GM23338 (cell line): ENCODE measurements around the gene EHD4. TPM values are rescaled to one million over a fixed set of nuclear protein-coding genes. Genes with fewer than 3 reads are reported as not detected.

Experiments used
- ATAC-seq: fragments of 200-7000 bp; cut with Tn5 transposase; 3 replicates; pipeline ENCODE4 v1.9.1; 2020
- DNase-seq: peaks from one replicate; pipeline ENCODE4 v3.0.0-alpha.2; 2015; ENCODE audit warnings: low spot score
- H2AFZ ChIP-seq: fragments of 200-600 bp; sonication (generic); 2 replicates; pipeline ENCODE4 v1.8.0; 2016; ENCODE audit warnings: antibody characterized with exemption, mild to moderate bottlenecking, moderate library complexity
- H3F3A ChIP-seq: fragments of 200-600 bp; sonication (generic); replicated peaks from 2 replicates; pipeline ENCODE4 v1.8.0; 2017; ENCODE audit warnings: antibody characterized with exemption, mixed run types, low read depth
- H3K27ac ChIP-seq: fragments of 200-600 bp; sonication (generic); 2 replicates; pipeline ENCODE4 v1.6.1; 2016; ENCODE audit warnings: low read depth
- H3K27me3 ChIP-seq: fragments of 200-600 bp; sonication (generic); 2 replicates; pipeline ENCODE4 v1.8.0; 2016; ENCODE audit warnings: mild to moderate bottlenecking, mixed run types, moderate library complexity; ENCODE audit not compliant: insufficient read depth
- H3K36me3 ChIP-seq: fragments of 200-600 bp; sonication (generic); 2 replicates; pipeline ENCODE4 v1.8.0; 2016; ENCODE audit warnings: mild to moderate bottlenecking; ENCODE audit not compliant: insufficient read depth
- H3K4me1 ChIP-seq: fragments of 200-600 bp; sonication (generic); 2 replicates; pipeline ENCODE4 v1.8.0; 2016; ENCODE audit warnings: mild to moderate bottlenecking, moderate library complexity; ENCODE audit not compliant: insufficient read depth
- H3K4me2 ChIP-seq: fragments of 200-600 bp; sonication (generic); 2 replicates; pipeline ENCODE4 v1.7.1; 2017; ENCODE audit warnings: mixed run types
- H3K4me3 ChIP-seq: fragments of 200-600 bp; sonication (generic); 2 replicates; pipeline ENCODE4 v1.6.1; 2016; ENCODE audit warnings: mixed run types
- H3K79me2 ChIP-seq: fragments of 200-600 bp; sonication (generic); replicated peaks from 2 replicates; pipeline ENCODE4 v1.8.0; 2017; ENCODE audit warnings: mild to moderate bottlenecking; ENCODE audit not compliant: insufficient read depth
- H3K9me2 ChIP-seq: fragments of 200-600 bp; sonication (generic); 2 replicates; pipeline ENCODE4 v1.8.0; 2017; ENCODE audit not compliant: insufficient read depth
- H4K20me1 ChIP-seq: fragments of 200-600 bp; sonication (generic); replicated peaks from 2 replicates; pipeline ENCODE4 v1.8.0; 2017; ENCODE audit warnings: mild to moderate bottlenecking; ENCODE audit not compliant: insufficient read depth
- H3K27ac Mint-ChIP-seq: 2 replicates; pipeline ENCODE4 v1.8.0; 2020; ENCODE audit warnings: inconsistent platforms, mild to moderate bottlenecking, moderate library complexity, mixed read lengths
- H3K27me3 Mint-ChIP-seq: 3 replicates; pipeline ENCODE4 v1.8.0; 2022; ENCODE audit warnings: low read depth, mild to moderate bottlenecking, moderate library complexity, mixed read lengths, inconsistent platforms; ENCODE audit not compliant: insufficient read depth, poor library complexity
- H3K36me3 Mint-ChIP-seq: 3 replicates; pipeline ENCODE4 v1.8.0; 2021; ENCODE audit warnings: low read depth, mild to moderate bottlenecking, inconsistent platforms, moderate library complexity, mixed read lengths
- H3K4me1 Mint-ChIP-seq: 3 replicates; pipeline ENCODE4 v1.8.0; 2020; ENCODE audit warnings: mild to moderate bottlenecking, inconsistent platforms, mixed read lengths
- H3K4me3 Mint-ChIP-seq: 3 replicates; pipeline ENCODE4 v1.8.0; 2021; ENCODE audit warnings: moderate library complexity, mild to moderate bottlenecking, inconsistent platforms, mixed read lengths
- H3K9me3 Mint-ChIP-seq: 3 replicates; pipeline ENCODE4 v1.8.0; 2020; ENCODE audit warnings: moderate library complexity, mild to moderate bottlenecking, inconsistent platforms, mixed read lengths
- EZH2 ChIP-seq: fragments of 200-600 bp; sonication (generic); IDR thresholded peaks from one replicate; pipeline ENCODE4 v1.8.0; 2017; ENCODE audit warnings: antibody characterized with exemption, mild to moderate bottlenecking, low read depth; ENCODE audit not compliant: unreplicated experiment
- NANOG ChIP-seq: IDR thresholded peaks from 2 replicates; pipeline ENCODE4 v1.6.1; 2016; ENCODE audit warnings: antibody characterized with exemption, borderline replicate concordance
- POLR2AphosphoS5 ChIP-seq: IDR thresholded peaks from 2 replicates; pipeline ENCODE4 v1.6.1; 2016; ENCODE audit warnings: antibody characterized with exemption, low read depth
- STAT1 ChIP-seq: IDR thresholded peaks from one replicate; pipeline ENCODE4 v1.6.1; 2016; ENCODE audit warnings: antibody characterized with exemption; ENCODE audit not compliant: unreplicated experiment
- polyA plus RNA-seq: library from polyadenylated mRNA; unstranded; fragments of >200 nt; fragmentation: Nextera tagmentation; extraction: Ambion mirVana; gene quantifications from 2 replicates; pipeline ENCODE4 v1.2.1, GENCODE V29; 2016
- total RNA-seq: library from RNA; depleted of rRNA; stranded (reverse); fragments of >200 nt; shearing (Covaris generic); gene quantifications from 2 replicates; pipeline ENCODE4 v1.2.3, GENCODE V29; 2014
- TF ChIP-seq, protein P1 (sequence below): fragments of 250-450 bp; sonication (Bioruptor Pico); IDR thresholded peaks from 2 replicates; pipeline ENCODE4 v1.5.0; 2020; ENCODE audit warnings: mild to moderate bottlenecking, moderate library complexity
- TF ChIP-seq, protein P2 (sequence below), 2 experiments: fragments of 200-600 bp in 1 of 2; sonication (generic) in 1 of 2; conservative IDR thresholded peaks; 2 replicates each; pipeline versions ENCODE4 v1.5.1 to v1.6.1; 2016 to 2017; ENCODE audit warnings: antibody characterized with exemption in 2 of 2, low read depth in 2 of 2, mild to moderate bottlenecking in 2 of 2, moderate library complexity in 1 of 2
- TF ChIP-seq, protein P3 (sequence below): IDR thresholded peaks from one replicate; pipeline ENCODE4 v1.6.1; 2018; ENCODE audit warnings: antibody characterized with exemption; ENCODE audit not compliant: unreplicated experiment

The EHD4 gene
- total and polyA plus RNA-seq, 2 experiments from 2014 or later: 13.0 to 31.0 TPM

DNA sequence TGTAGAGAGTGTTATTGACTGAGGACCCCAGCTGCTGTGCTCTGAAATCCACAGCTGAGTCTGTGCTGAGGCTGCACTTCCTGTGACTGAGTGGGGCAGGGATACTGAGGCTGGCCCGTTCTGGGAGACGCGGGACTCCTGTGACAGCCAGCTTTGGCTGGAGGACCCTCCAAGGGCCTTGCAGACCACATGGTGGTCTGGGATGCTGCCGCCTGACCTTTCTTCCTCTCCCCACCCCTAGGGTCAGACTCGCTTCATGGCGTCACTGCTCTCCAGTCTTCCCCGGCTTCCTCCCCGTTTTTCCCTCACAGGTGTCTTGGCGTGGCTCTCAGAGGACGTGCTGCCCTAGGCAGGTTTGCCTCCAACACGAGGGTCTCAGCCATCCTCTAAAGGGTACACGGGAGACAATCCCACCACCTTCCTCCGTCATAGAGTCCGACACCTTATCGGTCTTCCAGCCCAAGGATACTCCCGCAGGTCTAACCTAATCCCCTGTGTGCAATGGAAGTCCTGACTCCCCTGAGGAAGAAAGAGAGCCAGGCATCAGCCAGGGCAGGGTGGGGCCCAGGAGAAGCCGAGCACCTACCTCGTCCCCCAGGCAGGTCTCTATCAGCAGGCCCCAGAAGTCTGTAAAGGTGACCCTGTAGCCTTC, 19.9 kb upstream of the EHD4 start (continued):
- TF ChIP-seq, protein P1, sequence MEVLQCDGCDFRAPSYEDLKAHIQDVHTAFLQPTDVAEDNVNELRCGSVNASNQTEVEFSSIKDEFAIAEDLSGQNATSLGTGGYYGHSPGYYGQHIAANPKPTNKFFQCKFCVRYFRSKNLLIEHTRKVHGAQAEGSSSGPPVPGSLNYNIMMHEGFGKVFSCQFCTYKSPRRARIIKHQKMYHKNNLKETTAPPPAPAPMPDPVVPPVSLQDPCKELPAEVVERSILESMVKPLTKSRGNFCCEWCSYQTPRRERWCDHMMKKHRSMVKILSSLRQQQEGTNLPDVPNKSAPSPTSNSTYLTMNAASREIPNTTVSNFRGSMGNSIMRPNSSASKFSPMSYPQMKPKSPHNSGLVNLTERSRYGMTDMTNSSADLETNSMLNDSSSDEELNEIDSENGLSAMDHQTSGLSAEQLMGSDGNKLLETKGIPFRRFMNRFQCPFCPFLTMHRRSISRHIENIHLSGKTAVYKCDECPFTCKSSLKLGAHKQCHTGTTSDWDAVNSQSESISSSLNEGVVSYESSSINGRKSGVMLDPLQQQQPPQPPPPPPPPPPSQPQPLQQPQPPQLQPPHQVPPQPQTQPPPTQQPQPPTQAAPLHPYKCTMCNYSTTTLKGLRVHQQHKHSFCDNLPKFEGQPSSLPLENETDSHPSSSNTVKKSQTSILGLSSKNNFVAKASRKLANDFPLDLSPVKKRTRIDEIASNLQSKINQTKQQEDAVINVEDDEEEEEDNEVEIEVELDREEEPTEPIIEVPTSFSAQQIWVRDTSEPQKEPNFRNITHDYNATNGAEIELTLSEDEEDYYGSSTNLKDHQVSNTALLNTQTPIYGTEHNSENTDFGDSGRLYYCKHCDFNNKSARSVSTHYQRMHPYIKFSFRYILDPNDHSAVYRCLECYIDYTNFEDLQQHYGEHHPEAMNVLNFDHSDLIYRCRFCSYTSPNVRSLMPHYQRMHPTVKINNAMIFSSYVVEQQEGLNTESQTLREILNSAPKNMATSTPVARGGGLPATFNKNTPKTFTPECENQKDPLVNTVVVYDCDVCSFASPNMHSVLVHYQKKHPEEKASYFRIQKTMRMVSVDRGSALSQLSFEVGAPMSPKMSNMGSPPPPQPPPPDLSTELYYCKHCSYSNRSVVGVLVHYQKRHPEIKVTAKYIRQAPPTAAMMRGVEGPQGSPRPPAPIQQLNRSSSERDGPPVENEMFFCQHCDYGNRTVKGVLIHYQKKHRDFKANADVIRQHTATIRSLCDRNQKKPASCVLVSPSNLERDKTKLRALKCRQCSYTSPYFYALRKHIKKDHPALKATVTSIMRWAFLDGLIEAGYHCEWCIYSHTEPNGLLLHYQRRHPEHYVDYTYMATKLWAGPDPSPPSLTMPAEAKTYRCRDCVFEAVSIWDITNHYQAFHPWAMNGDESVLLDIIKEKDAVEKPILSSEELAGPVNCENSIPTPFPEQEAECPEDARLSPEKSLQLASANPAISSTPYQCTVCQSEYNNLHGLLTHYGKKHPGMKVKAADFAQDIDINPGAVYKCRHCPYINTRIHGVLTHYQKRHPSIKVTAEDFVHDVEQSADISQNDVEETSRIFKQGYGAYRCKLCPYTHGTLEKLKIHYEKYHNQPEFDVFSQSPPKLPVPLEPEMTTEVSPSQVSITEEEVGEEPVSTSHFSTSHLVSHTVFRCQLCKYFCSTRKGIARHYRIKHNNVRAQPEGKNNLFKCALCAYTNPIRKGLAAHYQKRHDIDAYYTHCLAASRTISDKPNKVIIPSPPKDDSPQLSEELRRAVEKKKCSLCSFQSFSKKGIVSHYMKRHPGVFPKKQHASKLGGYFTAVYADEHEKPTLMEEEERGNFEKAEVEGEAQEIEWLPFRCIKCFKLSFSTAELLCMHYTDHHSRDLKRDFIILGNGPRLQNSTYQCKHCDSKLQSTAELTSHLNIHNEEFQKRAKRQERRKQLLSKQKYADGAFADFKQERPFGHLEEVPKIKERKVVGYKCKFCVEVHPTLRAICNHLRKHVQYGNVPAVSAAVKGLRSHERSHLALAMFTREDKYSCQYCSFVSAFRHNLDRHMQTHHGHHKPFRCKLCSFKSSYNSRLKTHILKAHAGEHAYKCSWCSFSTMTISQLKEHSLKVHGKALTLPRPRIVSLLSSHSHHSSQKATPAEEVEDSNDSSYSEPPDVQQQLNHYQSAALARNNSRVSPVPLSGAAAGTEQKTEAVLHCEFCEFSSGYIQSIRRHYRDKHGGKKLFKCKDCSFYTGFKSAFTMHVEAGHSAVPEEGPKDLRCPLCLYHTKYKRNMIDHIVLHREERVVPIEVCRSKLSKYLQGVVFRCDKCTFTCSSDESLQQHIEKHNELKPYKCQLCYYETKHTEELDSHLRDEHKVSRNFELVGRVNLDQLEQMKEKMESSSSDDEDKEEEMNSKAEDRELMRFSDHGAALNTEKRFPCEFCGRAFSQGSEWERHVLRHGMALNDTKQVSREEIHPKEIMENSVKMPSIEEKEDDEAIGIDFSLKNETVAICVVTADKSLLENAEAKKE (CRISPR knock-in tag): no peak
- no peak for TF ChIP-seq POLR2AphosphoS5
- no peak for TF ChIP-seq EZH2

DNA sequence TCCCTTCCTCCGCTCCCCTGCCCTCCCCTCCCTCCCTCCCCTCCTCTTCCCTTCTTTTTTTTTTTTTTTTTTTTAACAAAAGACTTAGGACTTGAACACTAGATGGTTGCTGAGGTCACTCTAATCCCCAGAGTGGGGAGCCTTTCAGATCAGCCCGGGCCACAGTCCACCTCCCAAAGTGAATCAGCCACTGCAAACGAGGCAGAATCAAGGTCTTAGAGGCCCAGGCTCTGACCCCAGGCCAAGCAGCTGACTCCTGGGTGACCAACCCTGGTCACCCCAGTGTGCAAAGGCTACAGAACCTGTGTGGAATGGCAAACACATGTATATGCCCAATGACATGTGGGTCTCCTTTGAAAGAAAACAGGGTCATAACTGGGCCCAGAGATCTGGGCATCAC, 18.3 kb upstream of the EHD4 start:
- no peak overlapping the region for H3K27ac Mint-ChIP-seq
- Histone ChIP-seq H3K9me2 (no peaks in the 10 kb centered on the region), H4K20me1 (no peaks in the 10 kb centered on the region), H3K79me2 (no peaks in the 10 kb centered on the region), H3K4me1 (peaks cover 8% of the 10 kb centered on the region; the same call in 1 of the 2 replicates), H3K4me2 (no peak overlapping the region), H3K4me3 (no peak overlapping the region), H3F3A (no peaks in the 10 kb centered on the region), H3K27ac (no peak overlapping the region), H3K36me3 (no peaks in the 10 kb centered on the region), H3K27me3 (no peaks in the 10 kb centered on the region), H2AFZ (no peak overlapping the region)
- peaks cover 7% of the 10 kb centered on the region for H3K4me1 Mint-ChIP-seq
- no peaks in the 10 kb centered on the region for H3K36me3 Mint-ChIP-seq
- H3K4me3 Mint-ChIP-seq: no peak overlapping the region
- DNase-seq: no peak
- ATAC-seq: no peak
- H3K9me3 Mint-ChIP-seq: no peaks in the 10 kb centered on the region
- H3K27me3 Mint-ChIP-seq: peaks cover 7% of the 10 kb centered on the region
- TF ChIP-seq STAT1 (no peak), NANOG (no peak)
- TF ChIP-seq, protein P2, sequence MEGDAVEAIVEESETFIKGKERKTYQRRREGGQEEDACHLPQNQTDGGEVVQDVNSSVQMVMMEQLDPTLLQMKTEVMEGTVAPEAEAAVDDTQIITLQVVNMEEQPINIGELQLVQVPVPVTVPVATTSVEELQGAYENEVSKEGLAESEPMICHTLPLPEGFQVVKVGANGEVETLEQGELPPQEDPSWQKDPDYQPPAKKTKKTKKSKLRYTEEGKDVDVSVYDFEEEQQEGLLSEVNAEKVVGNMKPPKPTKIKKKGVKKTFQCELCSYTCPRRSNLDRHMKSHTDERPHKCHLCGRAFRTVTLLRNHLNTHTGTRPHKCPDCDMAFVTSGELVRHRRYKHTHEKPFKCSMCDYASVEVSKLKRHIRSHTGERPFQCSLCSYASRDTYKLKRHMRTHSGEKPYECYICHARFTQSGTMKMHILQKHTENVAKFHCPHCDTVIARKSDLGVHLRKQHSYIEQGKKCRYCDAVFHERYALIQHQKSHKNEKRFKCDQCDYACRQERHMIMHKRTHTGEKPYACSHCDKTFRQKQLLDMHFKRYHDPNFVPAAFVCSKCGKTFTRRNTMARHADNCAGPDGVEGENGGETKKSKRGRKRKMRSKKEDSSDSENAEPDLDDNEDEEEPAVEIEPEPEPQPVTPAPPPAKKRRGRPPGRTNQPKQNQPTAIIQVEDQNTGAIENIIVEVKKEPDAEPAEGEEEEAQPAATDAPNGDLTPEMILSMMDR (conservative IDR thresholded peaks at IDR 0.05; ENCODE audit: low read depth in 2 of 2): no peak
- TF ChIP-seq, protein P3, sequence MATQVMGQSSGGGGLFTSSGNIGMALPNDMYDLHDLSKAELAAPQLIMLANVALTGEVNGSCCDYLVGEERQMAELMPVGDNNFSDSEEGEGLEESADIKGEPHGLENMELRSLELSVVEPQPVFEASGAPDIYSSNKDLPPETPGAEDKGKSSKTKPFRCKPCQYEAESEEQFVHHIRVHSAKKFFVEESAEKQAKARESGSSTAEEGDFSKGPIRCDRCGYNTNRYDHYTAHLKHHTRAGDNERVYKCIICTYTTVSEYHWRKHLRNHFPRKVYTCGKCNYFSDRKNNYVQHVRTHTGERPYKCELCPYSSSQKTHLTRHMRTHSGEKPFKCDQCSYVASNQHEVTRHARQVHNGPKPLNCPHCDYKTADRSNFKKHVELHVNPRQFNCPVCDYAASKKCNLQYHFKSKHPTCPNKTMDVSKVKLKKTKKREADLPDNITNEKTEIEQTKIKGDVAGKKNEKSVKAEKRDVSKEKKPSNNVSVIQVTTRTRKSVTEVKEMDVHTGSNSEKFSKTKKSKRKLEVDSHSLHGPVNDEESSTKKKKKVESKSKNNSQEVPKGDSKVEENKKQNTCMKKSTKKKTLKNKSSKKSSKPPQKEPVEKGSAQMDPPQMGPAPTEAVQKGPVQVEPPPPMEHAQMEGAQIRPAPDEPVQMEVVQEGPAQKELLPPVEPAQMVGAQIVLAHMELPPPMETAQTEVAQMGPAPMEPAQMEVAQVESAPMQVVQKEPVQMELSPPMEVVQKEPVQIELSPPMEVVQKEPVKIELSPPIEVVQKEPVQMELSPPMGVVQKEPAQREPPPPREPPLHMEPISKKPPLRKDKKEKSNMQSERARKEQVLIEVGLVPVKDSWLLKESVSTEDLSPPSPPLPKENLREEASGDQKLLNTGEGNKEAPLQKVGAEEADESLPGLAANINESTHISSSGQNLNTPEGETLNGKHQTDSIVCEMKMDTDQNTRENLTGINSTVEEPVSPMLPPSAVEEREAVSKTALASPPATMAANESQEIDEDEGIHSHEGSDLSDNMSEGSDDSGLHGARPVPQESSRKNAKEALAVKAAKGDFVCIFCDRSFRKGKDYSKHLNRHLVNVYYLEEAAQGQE: no peak
